Dendritic cell treated with granulocyte-macrophage colony-stimulating factor and Interleukin-4, amounts not matched to agents 40 ng/mL and 50 ng/mL, for 4 days (primary cell): ENCODE data around the gene AFF3.
"Not testable (repeated sequence)": the region's sequence is repeated elsewhere in the genome, so short reads cannot be mapped to it uniquely, and the experiment has no call there.

Experiments used
- H3K27ac Mint-ChIP-seq: one replicate; pipeline ENCODE4 v1.8.0; 2022; ENCODE audit warnings: mild to moderate bottlenecking, mixed read lengths
- H3K27me3 Mint-ChIP-seq: one replicate; pipeline ENCODE4 v1.8.0; 2022; ENCODE audit warnings: mild to moderate bottlenecking, mixed read lengths
- H3K36me3 Mint-ChIP-seq: one replicate; pipeline ENCODE4 v1.8.0; 2022; ENCODE audit warnings: low read depth, mixed read lengths
- H3K4me1 Mint-ChIP-seq: one replicate; pipeline ENCODE4 v1.8.0; 2022; ENCODE audit warnings: low read depth, mixed read lengths
- H3K4me3 Mint-ChIP-seq: one replicate; pipeline ENCODE4 v1.8.0; 2022; ENCODE audit warnings: mild to moderate bottlenecking, moderate library complexity, mixed read lengths
- H3K9me3 Mint-ChIP-seq: one replicate; pipeline ENCODE4 v1.8.0; 2022; ENCODE audit warnings: mixed read lengths
- intact Hi-C: fragments of 100-400 bp; cut with micrococcal nuclease; formaldehyde crosslinking; loops from one replicate; pipeline ENCODE4 v1.15.0; 2022

AFF3 gene

DNA sequence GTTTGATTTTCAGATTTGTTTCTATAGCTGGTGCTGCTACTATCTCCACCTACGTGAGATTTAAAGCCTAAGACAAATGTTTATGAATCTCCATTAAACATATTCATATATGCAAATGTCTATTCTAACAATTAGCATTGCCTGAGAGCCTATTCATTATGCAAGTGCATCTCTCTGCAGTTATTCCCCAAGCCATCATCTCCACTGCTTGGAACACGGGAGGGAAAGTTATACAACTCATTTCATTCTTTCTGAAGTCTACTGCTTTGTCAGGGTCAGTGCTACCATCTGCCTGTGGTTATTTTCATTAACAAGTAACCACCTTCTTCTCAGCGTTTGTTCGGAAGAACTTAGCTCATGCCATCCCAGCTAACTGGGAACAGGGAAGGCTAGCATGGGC is 463.8 kb downstream of the AFF3 start:
- Mint-ChIP-seq H3K4me1 (peaks cover 13% of the 10 kb centered on the region), H3K27me3 (no peaks in the 10 kb centered on the region), H3K36me3 (no peaks in the 10 kb centered on the region), H3K4me3 (no peak overlapping the region), H3K9me3 (no peaks in the 10 kb centered on the region), H3K27ac (no peak overlapping the region)
- intact Hi-C loops = no loop called here

- intact Hi-C loops = no loop called here
- Mint-ChIP-seq H3K9me3 (no peaks in the 10 kb centered on the region), H3K4me3 (no peak overlapping the region), H3K27ac (no peak overlapping the region), H3K36me3 (no peaks in the 10 kb centered on the region), H3K27me3 (no peaks in the 10 kb centered on the region), H3K4me1 (peaks cover 13% of the 10 kb centered on the region)
These were observed 464.6 kb downstream of the AFF3 start for GRCh38 chr2:99677814-99678213.

GRCh38 chr2:99675130-99675661 is 467.2 kb downstream of the AFF3 start:
- intact Hi-C loops = no loop called here
- Mint-ChIP-seq H3K27me3 (no peaks in the 10 kb centered on the region), H3K4me1 (peaks cover 22% of the 10 kb centered on the region), H3K4me3 (no peak overlapping the region), H3K9me3 (no peaks in the 10 kb centered on the region), H3K27ac (no peak overlapping the region), H3K36me3 (no peaks in the 10 kb centered on the region)

- no peaks in the 10 kb centered on the region for H3K27me3 Mint-ChIP-seq
- intact Hi-C loops = no loop called here
- H3K4me1 Mint-ChIP-seq = peaks cover 13% of the 10 kb centered on the region
- no peaks in the 10 kb centered on the region for H3K36me3 Mint-ChIP-seq
- no peak overlapping the region for H3K27ac Mint-ChIP-seq
- no peak overlapping the region for H3K4me3 Mint-ChIP-seq
- H3K9me3 Mint-ChIP-seq = peaks cover 3% of the 10 kb centered on the region
These were observed 468.3 kb downstream of the AFF3 start for GRCh38 chr2:99674090-99674489.

- no peaks in the 10 kb centered on the region for H3K27me3 Mint-ChIP-seq
- peaks cover 6% of the 10 kb centered on the region for H3K9me3 Mint-ChIP-seq
- no peak overlapping the region for H3K27ac Mint-ChIP-seq
- peaks cover 9% of the 10 kb centered on the region for H3K4me1 Mint-ChIP-seq
- intact Hi-C loops = no loop called here
- H3K4me3 Mint-ChIP-seq = no peak overlapping the region
- no peaks in the 10 kb centered on the region for H3K36me3 Mint-ChIP-seq
These were observed 469.5 kb downstream of the AFF3 start for GRCh38 chr2:99672766-99673350.

- Mint-ChIP-seq H3K27me3 (no peaks in the 10 kb centered on the region), H3K36me3 (no peaks in the 10 kb centered on the region), H3K4me1 (peaks cover 9% of the 10 kb centered on the region), H3K27ac (no peak overlapping the region), H3K4me3 (no peak overlapping the region), H3K9me3 (peaks cover 14% of the 10 kb centered on the region)
- intact Hi-C loops = no loop called here
These were observed 471.3 kb downstream of the AFF3 start for GRCh38 chr2:99670768-99671734.

- no peaks in the 10 kb centered on the region for H3K36me3 Mint-ChIP-seq
- no peak overlapping the region for H3K4me3 Mint-ChIP-seq
- no peaks in the 10 kb centered on the region for H3K27me3 Mint-ChIP-seq
- H3K27ac Mint-ChIP-seq = no peak overlapping the region
- H3K9me3 Mint-ChIP-seq = peaks cover 20% of the 10 kb centered on the region
- peaks cover 7% of the 10 kb centered on the region for H3K4me1 Mint-ChIP-seq
- intact Hi-C loops = no loop called here
These were observed 476.1 kb downstream of the AFF3 start for GRCh38 chr2:99666256-99666655.

DNA sequence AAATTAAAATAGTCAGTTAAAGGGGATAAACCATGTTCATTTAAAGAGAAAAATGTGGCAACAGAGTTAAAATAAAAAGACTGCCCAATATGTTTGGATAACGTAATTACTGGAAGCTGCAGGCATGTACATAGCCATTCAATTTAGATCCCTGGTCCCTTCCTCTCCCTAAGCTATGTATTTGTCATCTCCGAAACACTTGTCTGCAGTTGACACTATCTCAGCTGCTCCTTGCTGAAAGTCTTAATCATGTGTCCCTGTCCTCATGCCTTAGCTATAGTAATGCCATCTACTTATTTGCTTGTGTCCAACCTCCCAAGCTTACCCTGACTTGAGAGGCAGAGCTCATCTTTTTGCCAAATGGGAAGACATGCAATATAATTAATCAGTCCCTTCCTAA is 478.7 kb downstream of the AFF3 start:
- no peaks in the 10 kb centered on the region for H3K27me3 Mint-ChIP-seq
- no peaks in the 10 kb centered on the region for H3K36me3 Mint-ChIP-seq
- H3K4me3 Mint-ChIP-seq = no peak overlapping the region
- no peak overlapping the region for H3K27ac Mint-ChIP-seq
- peaks cover 14% of the 10 kb centered on the region for H3K9me3 Mint-ChIP-seq
- intact Hi-C loops = no loop called here
- peaks cover 10% of the 10 kb centered on the region for H3K4me1 Mint-ChIP-seq

- H3K27me3 Mint-ChIP-seq = no peaks in the 10 kb centered on the region
- intact Hi-C loops = no loop called here
- H3K4me3 Mint-ChIP-seq = no peak overlapping the region
- peaks cover 13% of the 10 kb centered on the region for H3K4me1 Mint-ChIP-seq
- H3K9me3 Mint-ChIP-seq = peaks cover 14% of the 10 kb centered on the region
- H3K27ac Mint-ChIP-seq = no peak overlapping the region
- no peaks in the 10 kb centered on the region for H3K36me3 Mint-ChIP-seq
These were observed 479.5 kb downstream of the AFF3 start for GRCh38 chr2:99662761-99663341.

DNA sequence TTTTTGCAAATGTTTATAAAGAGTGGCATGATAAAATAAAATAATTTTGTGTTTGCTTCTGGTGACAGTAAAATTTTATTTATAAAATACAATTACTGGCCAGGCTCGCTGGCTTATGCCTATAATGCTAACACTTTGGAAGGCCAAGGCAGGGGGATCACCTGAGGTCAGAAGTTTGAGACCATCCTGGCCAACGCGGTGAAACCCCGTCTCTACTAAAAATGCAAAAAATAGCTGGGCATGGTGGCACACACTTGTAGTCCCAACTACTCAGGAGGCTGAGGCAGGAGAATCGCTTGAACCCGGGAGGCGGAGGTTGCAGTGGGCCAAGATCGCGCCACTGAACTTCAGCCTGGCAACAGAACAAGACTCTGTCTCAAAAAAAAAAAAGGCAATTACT is 480.6 kb downstream of the AFF3 start:
- H3K27ac Mint-ChIP-seq, H3K36me3 Mint-ChIP-seq, H3K27me3 Mint-ChIP-seq, H3K4me3 Mint-ChIP-seq, intact Hi-C loops: not testable (repeated sequence)
- Mint-ChIP-seq H3K4me1 (peaks cover 20% of the 10 kb centered on the region), H3K9me3 (peaks cover 14% of the 10 kb centered on the region)

DNA sequence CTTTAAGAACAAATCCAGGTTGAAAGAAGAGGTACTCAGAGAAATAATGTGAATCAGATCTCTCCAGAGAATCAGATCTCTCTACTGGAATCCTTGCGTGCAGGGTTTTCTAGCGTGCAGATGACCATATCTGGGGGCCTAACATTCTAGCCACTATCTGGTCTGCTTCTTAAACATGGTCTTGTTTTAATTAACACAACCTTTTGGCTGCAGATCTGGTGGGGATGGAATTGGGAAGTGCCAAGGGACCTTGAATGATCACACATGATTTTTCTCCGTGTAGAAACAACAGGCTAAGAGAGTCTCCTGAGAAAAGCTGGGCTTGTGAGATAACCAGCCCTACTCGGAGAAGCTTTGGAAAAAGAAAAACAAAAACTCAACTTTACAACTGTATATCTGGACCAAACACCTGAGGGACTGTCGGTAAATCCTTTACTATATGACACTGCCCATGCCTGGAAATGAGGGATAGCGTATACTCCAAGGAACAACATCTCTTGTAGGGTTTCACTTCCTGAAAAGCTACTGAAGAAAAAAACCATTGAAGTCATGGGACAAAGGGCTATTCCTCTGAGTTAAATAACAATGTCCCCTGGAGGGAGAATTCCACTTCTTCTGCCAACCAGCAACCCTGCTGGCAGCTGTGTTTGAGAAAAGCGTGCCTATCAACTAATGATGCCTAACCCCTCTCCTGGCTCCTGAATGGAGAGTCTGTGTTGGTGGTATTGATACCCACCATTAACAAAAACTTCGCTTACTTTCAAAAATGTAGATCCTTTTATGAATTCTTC is 481.6 kb downstream of the AFF3 start:
- Mint-ChIP-seq H3K4me1 (peaks cover 20% of the 10 kb centered on the region), H3K27me3 (no peaks in the 10 kb centered on the region), H3K4me3 (no peak overlapping the region), H3K9me3 (peaks cover 4% of the 10 kb centered on the region), H3K27ac (no peak overlapping the region), H3K36me3 (no peaks in the 10 kb centered on the region)
- intact Hi-C loops = no loop called here

DNA sequence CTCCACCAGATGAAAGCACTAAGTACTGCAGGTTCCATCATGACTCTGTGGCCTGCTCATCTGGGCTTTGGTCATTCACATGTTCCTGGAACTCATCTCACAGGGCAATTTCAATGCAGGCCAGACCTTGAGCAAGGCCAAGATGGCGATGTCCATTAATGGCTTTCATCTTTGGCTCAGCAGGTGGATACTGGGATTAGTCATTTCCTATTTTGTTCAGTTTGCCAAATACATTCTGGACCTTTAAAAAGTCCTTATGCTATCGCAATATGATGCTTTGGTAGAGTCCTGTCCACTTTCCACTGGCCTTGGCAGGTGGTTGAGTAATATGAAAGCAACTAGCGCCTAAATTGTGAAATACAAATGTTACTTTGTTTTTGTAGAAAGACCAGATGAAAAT is 482.5 kb downstream of the AFF3 start:
- intact Hi-C loops = no loop called here
- H3K4me1 Mint-ChIP-seq = peaks cover 17% of the 10 kb centered on the region
- no peaks in the 10 kb centered on the region for H3K9me3 Mint-ChIP-seq
- H3K4me3 Mint-ChIP-seq = no peak overlapping the region
- H3K27me3 Mint-ChIP-seq = no peaks in the 10 kb centered on the region
- no peak overlapping the region for H3K27ac Mint-ChIP-seq
- H3K36me3 Mint-ChIP-seq = no peaks in the 10 kb centered on the region

DNA sequence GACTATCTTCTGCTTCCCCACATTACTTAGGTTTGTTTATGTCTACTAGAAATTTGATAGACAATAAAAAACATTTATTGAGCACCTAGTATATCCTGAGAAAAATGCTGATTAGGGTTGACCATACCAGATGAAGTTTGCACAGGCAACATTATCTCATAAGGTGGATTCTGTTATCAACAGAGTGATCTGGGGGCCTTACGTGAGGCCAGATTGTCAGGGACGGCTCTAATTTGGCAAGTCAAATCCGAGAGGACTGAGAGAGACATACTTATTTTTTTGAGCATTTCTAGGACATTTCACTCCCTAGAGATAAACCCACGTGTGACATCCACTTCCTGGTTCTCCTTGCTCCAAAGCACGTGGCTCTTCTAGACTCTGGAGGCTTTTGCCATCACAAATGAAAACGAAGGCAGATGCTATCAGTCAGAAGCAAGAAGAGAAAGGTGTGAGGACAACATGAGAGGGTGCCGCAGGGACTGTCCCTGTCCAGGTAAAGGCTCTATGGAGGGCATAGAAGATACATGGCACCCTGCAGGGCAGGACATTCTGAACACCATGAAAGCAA is 484.6 kb downstream of the AFF3 start:
- Mint-ChIP-seq H3K36me3 (no peaks in the 10 kb centered on the region), H3K9me3 (no peaks in the 10 kb centered on the region), H3K27ac (no peak overlapping the region), H3K4me1 (peaks cover 15% of the 10 kb centered on the region), H3K4me3 (no peak overlapping the region), H3K27me3 (no peaks in the 10 kb centered on the region)
- intact Hi-C loops = no loop called here
